ENCODE data around the gene SP5.
"Not testable (repeated sequence)": the region's sequence is repeated elsewhere in the genome, so short reads cannot be mapped to it uniquely, and the experiment has no call there.

The SP5 gene

DNA sequence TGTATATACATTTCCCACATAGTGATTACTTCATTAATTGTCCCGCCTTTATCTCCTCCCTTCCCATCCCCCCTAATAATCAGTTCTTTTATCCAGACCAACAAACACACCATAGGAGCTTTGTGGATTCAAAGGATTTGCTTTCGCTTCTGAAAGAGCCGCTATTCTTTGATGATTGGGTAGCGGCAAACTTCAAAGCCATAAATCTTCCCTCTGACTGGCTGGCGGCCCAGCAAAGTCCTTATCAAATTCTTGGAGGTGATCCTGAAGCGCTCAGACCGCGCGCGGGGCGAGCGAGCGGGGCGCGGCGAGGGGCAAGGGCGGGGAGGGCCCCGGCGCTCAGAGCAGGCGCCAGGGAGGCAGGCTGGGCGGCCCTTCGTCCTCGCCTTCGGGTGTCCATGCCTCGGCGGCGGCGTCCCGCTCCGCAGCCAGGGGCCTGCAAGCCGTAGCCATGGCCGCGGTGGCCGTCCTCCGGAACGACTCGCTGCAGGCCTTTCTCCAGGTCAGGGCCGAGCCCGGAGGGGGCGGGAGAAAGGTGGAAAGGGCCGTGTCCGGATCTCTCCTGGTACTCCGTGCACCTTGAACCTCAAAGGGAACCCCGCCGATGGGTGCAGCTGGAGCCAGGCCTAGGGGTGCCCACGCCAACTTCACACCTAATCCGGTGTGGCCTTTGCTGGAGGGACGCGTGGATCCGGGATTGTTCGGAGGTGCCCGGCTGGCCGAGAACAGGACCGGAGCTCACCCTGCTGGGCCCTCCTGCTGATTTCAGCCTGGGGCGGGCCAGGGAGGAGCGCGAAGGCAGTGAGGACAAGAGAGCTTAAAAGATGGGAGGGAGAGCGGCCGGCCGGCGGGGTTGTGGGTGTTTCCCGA, at the start of gene SP5:
Gene SP5 (plus strand): TSS at position 276 of the 870 bp plus-strand sequence. CDS start 176 bp downstream, at position 452.
- no peak for DNase-seq

- no peak for DNase-seq
Observed at GRCh38 chr2:170665743-170666142, 49.4 kb upstream of the SP5 start.

- no peak for DNase-seq
Observed at GRCh38 chr2:170669909-170670308, 45.2 kb upstream of the SP5 start.

- no peak for DNase-seq
Observed at GRCh38 chr2:170670651-170671050, 44.5 kb upstream of the SP5 start.

DNA sequence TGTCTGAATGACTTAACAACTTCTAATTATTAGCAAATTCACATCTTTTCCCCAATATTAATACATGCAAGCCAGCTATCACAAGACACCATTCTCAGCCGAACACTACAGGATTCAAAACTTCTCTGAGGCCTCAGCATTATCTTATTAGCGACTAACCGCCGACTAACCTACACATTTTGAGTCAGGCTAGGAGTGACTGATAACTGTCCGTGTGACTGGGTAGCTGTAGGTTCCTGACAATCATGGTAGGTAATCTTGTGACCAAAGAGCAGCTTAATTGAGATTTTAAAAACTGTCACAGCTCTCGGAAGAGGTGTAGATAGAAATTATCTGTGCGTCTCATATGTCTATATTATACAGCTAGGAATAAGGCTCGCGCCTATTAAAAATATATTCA, 44.1 kb upstream of the SP5 start:
- no peak for DNase-seq

DNA sequence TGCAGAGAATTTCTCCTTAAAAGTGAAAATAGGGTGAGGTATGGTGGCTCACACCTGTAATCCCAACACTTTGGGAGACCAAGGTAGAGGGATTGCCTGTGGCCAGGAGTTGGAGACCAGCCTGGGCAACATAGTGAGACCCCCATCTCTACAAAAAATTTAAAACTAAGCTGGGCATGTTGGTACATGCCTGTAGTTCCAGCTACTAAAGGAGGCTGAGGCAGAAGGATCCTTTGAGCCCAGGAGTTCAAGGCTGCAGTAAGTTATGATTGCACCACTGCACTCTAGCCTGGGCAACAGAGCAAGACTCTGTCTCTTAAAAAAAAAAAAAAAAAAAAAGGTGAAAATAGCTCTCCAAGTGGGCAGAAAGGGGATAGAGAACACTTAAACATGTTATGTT, 40.9 kb upstream of the SP5 start:
- DNase-seq, result not testable (repeated sequence)

DNA sequence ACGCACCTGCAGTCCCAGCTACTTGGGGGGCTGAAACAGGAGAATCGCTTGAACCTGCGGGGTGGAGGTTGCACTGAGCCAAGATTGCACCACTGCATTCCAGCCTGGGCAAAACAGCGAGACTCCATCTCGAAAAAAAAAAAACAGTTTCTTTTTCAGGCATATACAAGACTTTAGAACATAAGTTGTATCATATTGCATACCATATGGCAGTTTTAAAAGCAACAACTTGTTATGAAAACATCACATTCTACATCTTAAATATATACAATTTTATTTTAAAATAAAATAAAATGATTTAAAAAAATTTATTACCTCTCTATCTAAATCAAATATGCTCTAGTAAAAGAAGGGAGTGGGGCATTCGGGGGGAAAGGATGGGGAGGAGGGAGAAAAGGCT, 39.4 kb upstream of the SP5 start:
- no peak for DNase-seq

DNA sequence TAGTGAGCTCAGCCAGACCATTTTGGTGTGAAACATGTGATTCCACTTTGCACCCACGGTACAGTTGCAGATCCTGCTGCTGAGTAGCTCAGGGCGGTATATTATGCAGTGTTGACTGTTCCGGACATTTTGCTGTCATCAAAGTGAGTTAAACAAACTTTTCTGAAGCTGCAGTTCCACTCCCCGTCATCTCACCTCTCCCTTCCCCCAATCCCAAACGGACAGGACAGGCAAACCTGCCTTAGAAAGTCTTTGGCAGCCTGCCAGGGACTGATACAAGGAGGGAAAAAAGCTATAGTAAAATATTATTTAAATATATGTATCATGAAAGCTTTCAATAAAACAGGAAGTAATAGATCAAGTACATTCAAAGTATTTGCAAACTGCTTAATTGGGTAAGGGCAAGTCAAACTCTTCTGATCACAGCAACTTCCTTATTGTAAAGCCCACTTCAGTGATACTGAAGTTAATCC, 35.5 kb upstream of the SP5 start:
- DNase-seq, result no peak

GRCh38 chr2:170680172-170680941, 34.8 kb upstream of the SP5 start:
- no peak for DNase-seq

GRCh38 chr2:170681311-170681710, 33.8 kb upstream of the SP5 start:
- DNase-seq, result no peak

GRCh38 chr2:170685591-170685990, 29.5 kb upstream of the SP5 start:
- no peak for DNase-seq

GRCh38 chr2:170689481-170689880, 25.7 kb upstream of the SP5 start:
- no peak for DNase-seq

GRCh38 chr2:170690640-170691039, 24.5 kb upstream of the SP5 start:
- no peak for DNase-seq

DNA sequence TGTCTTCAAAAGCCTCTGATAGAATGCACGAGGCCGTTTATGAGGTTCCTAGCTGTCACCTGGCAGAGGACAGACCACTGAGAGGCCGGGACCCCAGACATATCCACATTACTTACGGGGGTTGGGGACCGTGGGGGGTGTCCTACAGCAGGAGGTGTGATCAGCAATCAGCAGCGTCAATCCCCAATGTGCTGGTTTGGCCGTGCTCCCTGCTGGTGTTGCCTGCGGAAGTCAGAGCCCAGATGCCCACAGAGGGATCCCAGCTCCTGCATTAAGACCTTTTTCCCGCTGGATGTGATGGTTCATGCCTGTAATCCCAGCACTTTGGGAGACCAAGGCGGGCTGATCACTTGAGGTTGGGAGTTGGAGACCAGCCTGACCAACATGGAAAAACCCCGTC, 20.8 kb upstream of the SP5 start:
- DNase-seq, result no peak

DNA sequence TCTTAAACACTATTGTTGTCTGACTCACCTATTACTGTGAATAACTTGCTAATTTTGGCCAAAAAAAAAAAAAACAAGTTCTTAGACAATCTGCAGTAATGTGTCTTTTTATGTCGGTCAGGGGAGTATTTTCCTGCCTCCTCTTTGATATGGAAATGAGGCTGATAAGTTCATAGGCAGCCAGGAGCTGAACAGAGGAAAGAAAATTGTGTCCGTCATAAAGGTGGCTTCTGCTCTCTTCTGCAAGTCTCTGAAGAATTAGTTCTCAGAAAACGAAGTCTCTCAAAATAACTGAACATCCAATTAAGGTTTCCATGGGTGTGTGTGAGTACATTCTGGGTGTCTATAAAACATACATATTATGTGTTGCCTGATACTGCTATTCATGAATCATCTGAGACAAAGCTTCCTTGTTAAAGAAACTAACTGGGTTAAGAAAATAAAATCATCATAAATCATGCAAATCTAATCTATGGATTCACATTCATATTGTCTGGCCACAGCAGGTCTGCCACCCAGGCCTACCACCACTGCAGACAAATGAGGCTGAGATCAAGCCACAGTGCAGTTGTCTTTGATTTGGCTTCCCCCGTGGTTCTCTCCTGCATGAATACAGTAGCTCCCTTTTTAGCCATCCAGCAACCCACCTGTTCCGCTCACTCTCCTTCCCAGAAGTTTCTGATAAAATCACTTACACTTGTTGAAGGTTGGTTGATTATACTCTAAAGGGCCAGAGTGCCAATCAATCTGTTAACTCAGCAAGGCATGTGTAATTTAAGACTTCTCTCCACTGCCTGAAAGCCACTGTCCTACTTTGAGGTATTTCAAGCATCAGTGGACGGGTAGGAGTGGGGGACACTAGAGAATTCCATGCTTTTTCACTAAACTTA, 19.4 kb upstream of the SP5 start:
- no peak for DNase-seq

DNA sequence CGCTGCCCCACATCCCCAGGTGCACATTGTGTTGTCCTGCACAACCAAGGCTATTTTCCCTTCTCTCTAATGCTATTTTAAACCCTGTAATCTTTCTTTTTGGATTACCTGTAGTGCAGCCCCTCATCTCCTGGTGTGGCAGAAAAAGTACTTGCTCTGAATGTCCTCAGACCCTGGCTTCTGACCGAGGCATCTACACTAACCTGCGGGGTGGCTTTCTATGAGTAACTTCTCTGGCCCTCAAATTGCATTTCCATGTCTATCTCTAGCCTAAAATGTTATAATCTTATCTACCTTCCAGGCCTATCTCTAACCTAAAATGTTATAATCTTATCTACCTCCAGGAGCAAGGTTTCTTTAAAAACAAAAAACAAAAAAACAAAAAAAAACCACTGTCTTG, 18.2 kb upstream of the SP5 start:
- DNase-seq, result no peak

GRCh38 chr2:170701011-170701410, 14.1 kb upstream of the SP5 start:
- DNase-seq, result no peak

DNA sequence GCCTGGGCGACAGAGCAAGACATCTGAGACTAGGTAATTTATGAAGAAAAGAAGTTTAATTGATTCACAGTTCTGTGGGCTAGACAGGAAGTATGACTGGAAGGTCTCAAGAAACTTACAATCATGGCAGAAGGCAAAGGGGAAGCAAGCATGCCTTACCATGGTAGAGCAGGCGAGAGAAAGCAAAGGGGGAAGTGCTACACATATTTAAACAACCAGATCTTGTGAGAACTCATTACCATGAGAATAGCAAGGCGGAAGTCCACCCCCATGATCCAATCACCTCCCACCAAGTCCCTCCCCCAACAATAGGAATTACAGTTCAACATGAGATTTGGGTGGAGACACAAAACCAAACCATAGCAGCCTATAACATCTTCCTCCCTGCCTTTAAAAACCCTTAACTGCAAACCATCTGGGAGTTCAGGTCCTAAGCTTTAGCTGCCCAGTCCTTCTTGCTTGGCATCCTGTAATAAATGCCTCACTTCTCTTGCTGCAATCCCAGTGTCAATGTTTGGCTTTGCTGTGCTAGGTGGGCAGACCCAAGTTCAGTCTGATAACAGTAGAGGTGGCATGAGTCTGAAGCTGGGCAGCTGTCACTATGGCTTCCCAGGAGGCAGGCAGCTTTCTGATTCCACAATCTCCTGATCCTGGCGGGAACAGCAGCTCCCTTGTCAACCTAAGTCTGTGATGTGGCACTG, 11.2 kb upstream of the SP5 start:
- no peak for DNase-seq

DNA sequence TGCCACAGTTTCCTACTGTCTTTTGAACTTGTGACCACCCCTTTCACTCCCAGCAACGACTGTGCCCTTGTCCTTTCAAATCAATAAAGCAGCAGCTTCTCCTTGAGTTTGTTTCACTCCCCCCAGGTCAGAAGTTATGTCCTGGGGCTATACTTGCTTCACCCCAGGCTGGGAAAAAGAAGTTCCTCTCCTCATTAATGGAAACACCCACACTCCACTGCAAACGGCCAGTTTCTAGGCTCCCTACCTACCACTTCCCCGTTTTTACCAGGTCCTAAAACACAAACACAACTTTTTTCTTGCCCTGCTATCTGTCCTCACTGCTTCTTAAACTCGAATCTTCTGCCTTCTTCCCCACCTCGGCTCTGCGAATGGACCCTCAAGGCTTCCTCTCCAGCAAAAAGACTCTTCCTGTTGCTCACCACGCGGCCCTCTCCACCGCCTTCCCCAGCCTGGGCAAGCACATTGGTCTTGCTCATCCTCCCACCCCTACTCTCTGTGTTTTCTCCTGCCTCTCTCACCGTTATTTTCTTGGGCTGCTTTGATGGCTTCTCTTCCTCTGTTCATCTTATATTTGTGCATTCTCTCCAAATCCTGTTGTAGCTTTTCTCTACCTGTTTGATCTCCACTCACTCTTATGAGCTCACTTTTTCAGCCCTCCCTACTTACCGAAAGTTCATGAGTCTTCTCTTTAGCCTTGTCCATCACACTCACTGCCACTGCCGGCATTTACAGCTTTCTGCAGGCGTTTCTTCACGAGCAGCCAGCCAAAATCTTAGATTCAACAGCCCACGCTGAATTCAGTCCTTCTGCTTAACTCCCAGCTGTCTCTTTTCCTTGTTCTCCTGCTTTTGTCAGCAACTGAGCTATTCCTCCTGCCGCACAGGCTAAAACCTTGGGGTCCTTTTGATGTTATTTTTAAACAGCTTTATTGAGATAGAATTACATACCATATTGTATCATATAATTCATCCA, 7.0 kb upstream of the SP5 start:
- no peak for DNase-seq

DNA sequence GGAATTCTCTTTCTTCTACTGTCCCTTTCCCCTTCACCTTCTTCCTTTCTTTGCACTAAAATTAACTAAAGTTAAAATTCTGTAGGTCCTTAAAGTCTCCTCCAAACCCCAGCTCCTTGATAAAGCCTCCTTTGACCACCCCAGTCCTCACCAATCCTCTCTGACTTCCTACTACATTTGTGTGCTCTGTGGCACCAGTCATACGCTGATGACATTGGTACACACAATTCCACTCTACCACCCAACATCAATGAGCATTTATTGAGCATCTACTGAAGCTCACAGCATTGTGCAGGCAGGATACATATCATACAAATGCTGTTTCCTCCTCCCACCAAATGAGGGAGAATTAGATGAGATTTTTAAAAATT, 4.5 kb upstream of the SP5 start:
- no peak for DNase-seq

GRCh38 chr2:170711196-170711773, 3.9 kb upstream of the SP5 start:
- no peak for DNase-seq

Measured in activated gamma-delta T cell treated with Interleukin-2 at 50 U/mL for 16 hours (primary cell).